GM10266 (cell line): ENCODE results near the gene LEMD1.
A peak's percentile ranks its signal among the peaks of the same experiment; 100 is the strongest.

Experiments
- DNase-seq: peaks from one replicate; pipeline ENCODE4 v3.0.0; 2012; ENCODE audit errors: extremely low spot score
- CTCF ChIP-seq: IDR thresholded peaks from 2 replicates; pipeline ENCODE4 v1.5.1; 2012; ENCODE audit warnings: mild to moderate bottlenecking, low read depth; ENCODE audit not compliant: control insufficient read depth, insufficient read depth; ENCODE audit errors: missing control alignments

LEMD1 gene

GRCh38 chr1:205421798-205422197 is at the start of gene LEMD1:
LEMD1 (minus strand) TSS chr1:205422056; CDS start chr1:205420536, 1,520 bp downstream.
- DNase-seq = no peak
- TF ChIP-seq CTCF = no peak

- DNase-seq = no peak
- no peak for TF ChIP-seq CTCF
Observed at GRCh38 chr1:205470131-205470530, 48.3 kb upstream of the LEMD1 start.

- DNase-seq = no peak
- no peak for TF ChIP-seq CTCF
Observed at GRCh38 chr1:205466595-205467220, 44.9 kb upstream of the LEMD1 start.

- TF ChIP-seq CTCF = no peak
- no peak for DNase-seq
Observed at GRCh38 chr1:205465392-205465791, 43.5 kb upstream of the LEMD1 start.

GRCh38 chr1:205458777-205459566 is 37.1 kb upstream of the LEMD1 start:
- peak; percentile 47 for DNase-seq
- TF ChIP-seq CTCF = no peak

GRCh38 chr1:205456868-205457745 is 35.3 kb upstream of the LEMD1 start:
- no peak for TF ChIP-seq CTCF
- peak; percentile 37 for DNase-seq
